ENCODE data around the gene EEF2KMT.
"Not testable (repeated sequence)": the region's sequence is repeated elsewhere in the genome, so short reads cannot be mapped to it uniquely, and the experiment has no call there.

EEF2KMT gene

DNA sequence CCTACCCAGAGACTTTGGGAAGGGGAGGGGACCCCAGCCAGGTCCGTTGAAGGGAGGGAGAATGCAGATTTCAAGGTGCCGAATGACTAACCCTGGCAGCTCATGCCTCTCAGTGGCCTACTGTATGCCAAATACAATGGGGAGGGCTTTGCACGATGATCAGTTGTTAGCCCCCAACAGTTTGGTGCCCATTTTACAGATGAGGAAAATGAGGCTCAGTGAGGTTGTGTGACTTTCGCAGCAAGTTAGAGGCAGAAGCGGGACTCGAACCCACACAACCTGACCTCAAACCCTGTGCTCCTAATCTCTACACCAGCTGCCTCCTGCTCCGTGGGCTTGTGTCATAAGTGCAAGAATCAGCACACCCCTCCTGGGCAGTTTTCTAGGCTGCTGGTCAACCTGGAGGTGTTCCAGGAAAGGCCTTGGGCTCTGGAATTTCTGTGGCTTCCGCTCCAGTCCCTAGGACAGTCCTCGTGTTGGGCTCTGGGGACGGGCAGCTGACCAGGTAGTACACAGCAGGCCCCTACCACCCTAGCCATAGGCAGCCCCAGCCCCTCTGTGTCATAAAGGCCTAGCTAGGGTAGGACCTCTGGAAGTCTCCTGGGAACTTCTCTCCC, 52.0 kb downstream of the EEF2KMT start:
- no peak for TF ChIP-seq CTCF (IDR thresholded peaks at IDR 0.05; ENCODE audit: low read depth, low read length, missing control alignments)
- H3K4me3 ChIP-seq (ENCODE audit: low read depth, low read length) = no peak overlapping the region
- DNase-seq = no peak
- H3K27ac ChIP-seq = no peak overlapping the region
- H3K36me3 ChIP-seq (replicated peaks) = no peaks in the 10 kb centered on the region
- in situ Hi-C loops (cut with HindIII; ENCODE audit: low pct_ligation_motif_present, low sequenced_read_pairs) = no loop called here
- no peaks in the 10 kb centered on the region for H3K27me3 ChIP-seq (replicated peaks)

GRCh38 chr16:5044581-5044980, 53.0 kb downstream of the EEF2KMT start:
- H3K27ac ChIP-seq; in situ Hi-C loops (cut with HindIII; ENCODE audit: low pct_ligation_motif_present, low sequenced_read_pairs); H3K27me3 ChIP-seq (replicated peaks); DNase-seq; H3K4me3 ChIP-seq (ENCODE audit: low read depth, low read length); H3K36me3 ChIP-seq (replicated peaks): not testable (repeated sequence)

- TF ChIP-seq CTCF (IDR thresholded peaks at IDR 0.05; ENCODE audit: low read depth, low read length, missing control alignments) = no peak
- DNase-seq = no peak
- in situ Hi-C loops (cut with HindIII; ENCODE audit: low pct_ligation_motif_present, low sequenced_read_pairs) = no loop called here
- no peak overlapping the region for H3K27ac ChIP-seq
- H3K4me3 ChIP-seq (ENCODE audit: low read depth, low read length) = no peak overlapping the region
- no peaks in the 10 kb centered on the region for H3K36me3 ChIP-seq (replicated peaks)
- H3K27me3 ChIP-seq (replicated peaks) = no peaks in the 10 kb centered on the region
Observed at GRCh38 chr16:5044011-5044540, 53.5 kb downstream of the EEF2KMT start.

DNA sequence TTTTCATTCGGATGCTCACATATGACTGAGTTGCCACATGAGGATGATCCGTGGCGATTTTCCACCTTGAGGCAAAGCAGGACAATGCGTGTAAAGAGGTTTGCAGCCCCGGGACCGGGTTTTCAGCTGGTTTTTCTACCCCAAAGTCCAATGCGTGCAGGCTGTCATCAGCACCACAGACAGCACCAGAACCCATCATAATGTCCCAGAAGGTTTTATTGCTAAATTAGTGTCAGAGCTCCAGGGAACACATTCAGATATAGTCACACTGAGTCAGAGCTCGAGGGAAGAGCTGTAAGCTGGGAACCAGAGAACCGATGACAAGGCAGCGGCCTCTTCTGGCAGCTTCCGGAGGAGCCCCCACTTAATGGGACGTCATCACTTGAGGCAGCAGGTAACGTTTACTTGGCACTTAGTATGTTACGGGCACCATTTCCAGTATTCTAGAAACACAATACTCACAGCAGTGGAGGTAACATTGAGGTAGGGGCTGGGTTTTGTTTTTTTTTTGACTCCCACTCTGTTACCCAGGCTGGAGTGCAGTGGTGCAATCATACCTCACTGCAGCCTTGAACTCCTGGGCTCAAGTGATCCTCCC, 54.9 kb downstream of the EEF2KMT start:
- Histone ChIP-seq H3K4me3 (ENCODE audit: low read depth, low read length) (no peak overlapping the region), H3K27me3 (replicated peaks) (no peaks in the 10 kb centered on the region), H3K36me3 (replicated peaks) (no peaks in the 10 kb centered on the region), H3K27ac (no peak overlapping the region)
- peak; percentile 24 for DNase-seq
- TF ChIP-seq CTCF (IDR thresholded peaks at IDR 0.05; ENCODE audit: low read depth, low read length, missing control alignments) = peak; percentile 25
- in situ Hi-C loops (cut with HindIII; ENCODE audit: low pct_ligation_motif_present, low sequenced_read_pairs) = no loop called here

DNA sequence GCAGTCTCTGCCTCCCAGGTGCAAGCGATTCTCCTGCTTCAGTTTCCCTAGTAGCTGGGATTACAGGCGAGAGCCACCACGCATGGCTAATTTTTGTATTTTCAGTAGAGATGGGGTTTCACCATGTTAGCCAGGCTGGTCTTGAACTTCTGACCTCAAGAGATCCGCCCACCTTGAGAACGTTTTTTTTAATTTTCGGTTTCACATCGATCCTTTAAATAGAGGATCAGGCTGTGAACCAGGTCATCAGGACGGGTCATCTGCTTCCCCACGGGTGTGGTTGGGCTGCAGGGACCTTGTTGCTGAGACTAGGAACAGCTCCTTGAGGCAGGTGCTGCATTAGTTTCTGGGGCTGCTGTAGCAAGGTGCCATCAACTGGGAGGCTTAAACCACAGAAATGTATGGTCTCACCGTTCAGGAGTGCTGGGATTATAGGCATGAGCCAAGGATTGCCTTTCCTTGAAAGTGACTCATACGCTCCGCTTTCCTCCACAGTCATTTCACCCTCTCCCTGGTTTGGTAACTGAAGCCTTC, 55.9 kb downstream of the EEF2KMT start:
- no peak for TF ChIP-seq CTCF (IDR thresholded peaks at IDR 0.05; ENCODE audit: low read depth, low read length, missing control alignments)
- no peaks in the 10 kb centered on the region for H3K36me3 ChIP-seq (replicated peaks)
- no peaks in the 10 kb centered on the region for H3K27me3 ChIP-seq (replicated peaks)
- H3K27ac ChIP-seq = no peak overlapping the region
- H3K4me3 ChIP-seq (ENCODE audit: low read depth, low read length) = no peak overlapping the region
- DNase-seq = peak; percentile 44
- in situ Hi-C loops (cut with HindIII; ENCODE audit: low pct_ligation_motif_present, low sequenced_read_pairs) = no loop called here

DNA sequence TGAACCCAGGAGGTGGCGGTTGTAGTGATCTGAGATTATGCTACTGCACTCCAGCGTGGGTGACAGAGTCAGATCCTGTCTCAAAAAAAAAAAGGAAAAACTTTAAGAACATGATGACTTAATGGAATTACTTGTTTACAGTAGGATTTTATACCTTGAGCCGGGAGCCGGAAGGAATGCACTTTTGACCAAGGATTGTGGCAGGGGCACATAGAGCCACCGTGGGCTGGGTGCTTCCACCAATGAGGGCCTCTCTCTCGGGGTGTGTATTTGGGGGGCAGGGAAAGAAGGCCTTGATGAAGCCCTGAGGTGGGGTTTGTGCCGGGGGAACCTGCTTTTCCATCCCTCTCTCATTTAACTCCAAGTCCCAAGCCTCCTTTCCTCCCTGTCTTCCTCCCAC, 57.1 kb downstream of the EEF2KMT start:
- in situ Hi-C loops (cut with HindIII; ENCODE audit: low pct_ligation_motif_present, low sequenced_read_pairs) = no loop called here
- H3K27me3 ChIP-seq (replicated peaks) = no peaks in the 10 kb centered on the region
- H3K4me3 ChIP-seq (ENCODE audit: low read depth, low read length) = no peak overlapping the region
- H3K36me3 ChIP-seq (replicated peaks) = no peaks in the 10 kb centered on the region
- DNase-seq = no peak
- TF ChIP-seq CTCF (IDR thresholded peaks at IDR 0.05; ENCODE audit: low read depth, low read length, missing control alignments) = no peak
- no peak overlapping the region for H3K27ac ChIP-seq

Measured in brain microvascular endothelial cell (primary cell).